ENCODE results near the gene AK1. TPM values are rescaled to one million over a fixed set of nuclear protein-coding genes. Genes with fewer than 3 reads are reported as not detected.

Gene AK1
- total and polyA plus RNA-seq, 2 of the 13 experiments (the other 11 are each of a cell fraction or from before 2014, with no cell fraction given), result 19.1 to 32.8 TPM

DNA sequence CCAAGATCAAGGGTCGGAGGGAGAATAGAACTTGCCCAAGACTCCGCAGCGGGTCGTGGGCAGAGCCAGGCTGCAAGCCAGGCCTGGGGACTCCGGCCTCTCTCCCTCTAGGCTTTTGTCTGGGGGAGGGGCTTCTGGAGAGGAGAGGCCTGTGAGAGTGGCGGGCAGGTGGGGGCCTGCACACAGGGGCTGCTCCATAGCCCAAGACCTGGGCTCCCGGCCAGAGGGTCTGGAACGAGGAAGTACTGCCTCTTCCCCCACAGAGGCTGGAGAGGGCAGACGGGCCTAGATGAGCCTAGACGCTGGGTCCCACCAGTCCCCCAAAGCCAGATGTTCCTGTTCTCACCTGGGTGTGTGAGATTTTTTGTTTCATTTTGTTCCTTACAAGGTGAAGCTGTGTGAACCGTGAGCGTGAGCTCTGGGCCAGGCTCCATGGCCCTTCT lies 27.1 kb upstream of the AK1 start (continued):
- TF ChIP-seq, protein P1, sequence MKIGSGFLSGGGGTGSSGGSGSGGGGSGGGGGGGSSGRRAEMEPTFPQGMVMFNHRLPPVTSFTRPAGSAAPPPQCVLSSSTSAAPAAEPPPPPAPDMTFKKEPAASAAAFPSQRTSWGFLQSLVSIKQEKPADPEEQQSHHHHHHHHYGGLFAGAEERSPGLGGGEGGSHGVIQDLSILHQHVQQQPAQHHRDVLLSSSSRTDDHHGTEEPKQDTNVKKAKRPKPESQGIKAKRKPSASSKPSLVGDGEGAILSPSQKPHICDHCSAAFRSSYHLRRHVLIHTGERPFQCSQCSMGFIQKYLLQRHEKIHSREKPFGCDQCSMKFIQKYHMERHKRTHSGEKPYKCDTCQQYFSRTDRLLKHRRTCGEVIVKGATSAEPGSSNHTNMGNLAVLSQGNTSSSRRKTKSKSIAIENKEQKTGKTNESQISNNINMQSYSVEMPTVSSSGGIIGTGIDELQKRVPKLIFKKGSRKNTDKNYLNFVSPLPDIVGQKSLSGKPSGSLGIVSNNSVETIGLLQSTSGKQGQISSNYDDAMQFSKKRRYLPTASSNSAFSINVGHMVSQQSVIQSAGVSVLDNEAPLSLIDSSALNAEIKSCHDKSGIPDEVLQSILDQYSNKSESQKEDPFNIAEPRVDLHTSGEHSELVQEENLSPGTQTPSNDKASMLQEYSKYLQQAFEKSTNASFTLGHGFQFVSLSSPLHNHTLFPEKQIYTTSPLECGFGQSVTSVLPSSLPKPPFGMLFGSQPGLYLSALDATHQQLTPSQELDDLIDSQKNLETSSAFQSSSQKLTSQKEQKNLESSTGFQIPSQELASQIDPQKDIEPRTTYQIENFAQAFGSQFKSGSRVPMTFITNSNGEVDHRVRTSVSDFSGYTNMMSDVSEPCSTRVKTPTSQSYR (CRISPR knock-in tag; IDR thresholded peaks at IDR 0.05; ENCODE audit: borderline replicate concordance), result no peak; the same call in 1 of the 2 replicates
- TF ChIP-seq ZNF33B (CRISPR knock-in tag; IDR thresholded peaks at IDR 0.05) (no peak), ZFY (CRISPR knock-in tag; IDR thresholded peaks at IDR 0.05) (peak; percentile 1; the same call in 1 of the 2 replicates), KAT8 (CRISPR knock-in tag; IDR thresholded peaks at IDR 0.05) (peak; percentile 24; the same call in 1 of the 2 replicates), XRCC5 (optimal IDR thresholded peaks at IDR 0.05; ENCODE audit: low read length) (peak; percentile 20), ZNF879 (CRISPR knock-in tag; IDR thresholded peaks at IDR 0.05) (peak; percentile 72; the same call in 1 of the 2 replicates), PHF21A (CRISPR knock-in tag; IDR thresholded peaks at IDR 0.05) (peak; percentile 18; the same call in 1 of the 2 replicates)
- TF ChIP-seq, protein P2, sequence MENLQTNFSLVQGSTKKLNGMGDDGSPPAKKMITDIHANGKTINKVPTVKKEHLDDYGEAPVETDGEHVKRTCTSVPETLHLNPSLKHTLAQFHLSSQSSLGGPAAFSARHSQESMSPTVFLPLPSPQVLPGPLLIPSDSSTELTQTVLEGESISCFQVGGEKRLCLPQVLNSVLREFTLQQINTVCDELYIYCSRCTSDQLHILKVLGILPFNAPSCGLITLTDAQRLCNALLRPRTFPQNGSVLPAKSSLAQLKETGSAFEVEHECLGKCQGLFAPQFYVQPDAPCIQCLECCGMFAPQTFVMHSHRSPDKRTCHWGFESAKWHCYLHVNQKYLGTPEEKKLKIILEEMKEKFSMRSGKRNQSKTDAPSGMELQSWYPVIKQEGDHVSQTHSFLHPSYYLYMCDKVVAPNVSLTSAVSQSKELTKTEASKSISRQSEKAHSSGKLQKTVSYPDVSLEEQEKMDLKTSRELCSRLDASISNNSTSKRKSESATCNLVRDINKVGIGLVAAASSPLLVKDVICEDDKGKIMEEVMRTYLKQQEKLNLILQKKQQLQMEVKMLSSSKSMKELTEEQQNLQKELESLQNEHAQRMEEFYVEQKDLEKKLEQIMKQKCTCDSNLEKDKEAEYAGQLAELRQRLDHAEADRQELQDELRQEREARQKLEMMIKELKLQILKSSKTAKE (CRISPR knock-in tag; IDR thresholded peaks at IDR 0.05; ENCODE audit: borderline replicate concordance), result no peak

Measured in HepG2 (cell line).